CD4-positive, alpha-beta T cell treated with Interleukin-1 beta for 1 hour (primary cell): ENCODE measurements around the gene ANGPTL8.
A peak's percentile ranks its signal among the peaks of the same experiment; 100 is the strongest.

Source experiments
- DNase-seq, 2 donors: peaks; one replicate each; pipeline ENCODE4 v3.0.0-alpha.2; 2020 to 2022

Gene ANGPTL8

GRCh38 chr19:11264452-11265176 is 25.2 kb downstream of the ANGPTL8 start:
- DNase-seq: no peak

DNA sequence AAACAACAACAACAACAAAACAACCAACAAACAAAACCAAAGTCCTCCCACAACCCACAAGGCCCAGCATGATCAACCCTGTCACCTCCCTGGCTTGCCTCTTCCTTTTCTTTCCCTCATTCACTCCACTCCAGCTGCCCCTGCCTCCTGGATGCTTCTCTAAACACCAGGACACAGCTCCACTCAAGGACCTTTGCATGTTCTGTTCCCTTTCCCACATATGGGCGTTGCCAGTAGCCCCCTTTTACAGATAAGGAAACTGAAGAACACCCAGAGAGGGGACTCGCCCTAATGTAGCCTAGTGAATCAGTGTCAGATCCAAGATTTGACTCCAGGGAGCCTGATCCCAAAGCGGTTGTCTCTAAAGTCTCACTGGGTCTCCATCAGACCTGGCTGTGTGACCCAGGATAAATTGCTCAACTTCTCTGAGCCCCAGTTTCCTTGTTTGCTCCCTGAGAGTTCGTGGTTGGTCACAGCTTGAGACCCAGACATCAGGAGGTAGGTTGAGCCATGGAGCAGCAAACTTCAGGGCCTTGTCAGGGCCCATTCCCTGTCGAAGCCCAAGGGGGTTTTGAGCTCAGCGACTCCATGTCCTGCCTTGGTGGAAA is 25.9 kb downstream of the ANGPTL8 start:
- DNase-seq: no peak

GRCh38 chr19:11265785-11266236 is 26.4 kb downstream of the ANGPTL8 start:
- DNase-seq: no peak

DNA sequence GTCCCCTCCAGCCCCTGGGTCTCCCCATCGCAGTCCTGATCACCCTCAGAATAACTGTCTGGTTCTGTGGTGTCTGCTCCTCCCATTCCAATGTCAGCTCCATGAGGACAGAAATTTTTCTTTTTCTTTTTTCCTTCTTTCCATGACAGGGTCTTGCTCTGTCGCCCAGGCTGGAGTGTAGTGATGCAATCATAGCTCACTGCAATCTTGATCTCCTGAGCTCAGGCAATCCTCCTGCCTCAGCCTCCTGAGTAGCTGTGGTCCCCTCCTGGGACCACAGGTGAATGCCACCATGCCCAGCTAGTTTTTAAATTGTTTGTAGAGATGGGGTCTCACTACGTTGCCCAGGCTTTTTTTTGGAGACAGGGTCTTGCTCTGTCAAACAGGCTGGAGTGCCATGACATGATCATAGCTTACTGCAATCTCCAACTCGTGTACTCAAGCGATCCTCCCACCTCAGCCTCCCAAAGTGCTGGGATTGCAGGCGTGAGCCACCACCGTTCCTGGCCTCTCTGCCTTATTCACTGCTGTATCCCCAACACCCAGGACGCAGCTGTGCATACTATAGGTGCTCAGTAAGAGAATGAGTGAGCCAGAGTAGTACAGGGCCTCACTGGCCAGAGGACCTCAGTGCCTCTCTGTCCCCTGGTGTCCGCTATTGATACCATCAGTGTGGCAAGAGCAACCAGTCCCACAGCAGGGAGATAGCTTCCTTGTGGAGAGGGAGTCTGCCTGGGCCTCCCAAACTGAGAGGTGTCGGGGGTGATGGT is 28.1 kb downstream of the ANGPTL8 start:
- DNase-seq: no peak

DNA sequence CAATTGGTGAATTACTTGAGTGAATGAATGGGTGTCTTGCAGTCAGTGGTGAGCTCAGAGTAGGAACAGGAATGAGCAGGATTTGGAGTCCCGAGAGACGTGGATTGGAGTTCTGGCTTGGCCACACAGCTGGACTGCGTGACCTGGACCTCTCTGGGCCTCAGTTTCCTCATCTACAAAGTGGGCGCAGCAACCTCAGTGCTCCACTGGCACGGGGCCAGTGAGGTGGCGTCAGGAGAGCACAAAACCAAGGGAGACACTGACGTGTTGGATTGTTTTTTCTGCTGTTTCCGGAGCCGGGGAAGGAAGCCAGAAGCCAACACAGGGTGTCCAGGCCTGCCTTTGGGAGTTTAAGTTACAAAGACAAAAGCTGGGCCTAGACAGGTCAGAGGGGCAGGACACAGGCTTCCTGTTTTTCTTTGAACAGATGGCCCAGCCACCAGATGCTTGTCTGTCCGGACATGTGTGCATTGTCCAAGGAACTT is 29.4 kb downstream of the ANGPTL8 start:
- DNase-seq: no peak

DNA sequence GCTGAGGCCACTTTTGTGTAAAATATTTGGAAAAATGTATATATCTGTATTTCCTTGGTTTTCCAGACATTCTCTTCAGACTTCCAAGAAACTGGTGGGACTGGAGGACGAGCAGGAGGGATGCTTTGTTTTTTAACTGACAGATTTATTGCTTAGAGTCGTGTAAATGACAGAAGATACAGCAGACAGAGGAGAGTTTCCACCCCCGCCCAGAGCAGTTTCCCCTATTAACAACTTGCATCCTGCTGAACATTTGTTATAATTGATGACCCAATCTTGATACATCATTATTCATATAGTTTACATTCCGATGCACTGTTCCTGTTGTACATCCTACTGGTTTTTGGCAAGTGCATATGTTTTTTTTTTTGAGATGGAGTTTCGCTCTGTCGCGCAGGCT is 30.0 kb downstream of the ANGPTL8 start:
- DNase-seq: no peak

DNA sequence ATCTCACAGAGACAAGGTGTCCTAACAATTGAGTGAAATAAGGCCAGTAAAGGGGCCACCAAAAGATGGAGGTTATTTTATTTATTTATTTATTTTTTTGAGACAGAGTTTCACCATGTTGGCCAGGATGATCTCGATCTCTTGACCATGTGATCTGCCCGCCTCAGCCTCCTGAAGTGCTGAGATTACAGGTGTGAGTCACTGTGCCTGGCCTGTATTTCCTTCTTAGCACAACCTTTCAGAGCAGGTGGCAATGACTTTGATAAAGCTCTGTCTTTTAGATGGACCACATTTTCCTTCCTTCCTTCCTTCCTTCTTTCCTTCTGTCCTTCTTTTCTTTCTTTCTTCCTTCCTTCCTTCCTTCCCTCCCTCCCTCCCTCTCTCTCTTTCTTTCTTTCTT is 33.9 kb downstream of the ANGPTL8 start:
- no peak for DNase-seq

GRCh38 chr19:11273989-11274388 is 34.6 kb downstream of the ANGPTL8 start:
- no peak for DNase-seq

DNA sequence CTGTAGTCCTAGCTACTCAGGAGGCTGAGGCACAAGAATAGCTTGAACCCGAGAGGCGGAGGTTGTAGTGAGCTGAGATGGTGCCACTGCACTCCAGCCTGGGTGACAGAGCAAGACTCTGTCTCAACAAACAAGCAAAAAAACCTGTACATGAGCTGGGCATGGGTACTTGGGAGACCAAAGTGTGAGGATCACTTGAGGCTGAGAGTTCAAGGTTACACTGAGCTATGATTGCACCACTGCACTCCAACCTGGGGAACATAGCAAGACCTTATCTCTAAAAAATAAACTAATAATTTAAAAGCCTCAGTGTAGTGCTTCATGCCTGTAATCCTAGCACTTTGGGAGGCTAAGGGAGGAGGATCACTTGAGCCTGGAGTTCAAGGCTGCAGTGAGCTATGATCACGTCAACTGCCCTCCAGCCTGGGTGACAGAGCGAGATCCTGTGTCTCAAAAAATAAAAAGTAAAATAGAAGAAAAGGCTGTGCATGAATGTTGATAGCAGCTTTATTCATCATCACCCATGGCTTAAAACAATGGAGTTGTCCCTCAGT is 35.2 kb downstream of the ANGPTL8 start:
- no peak for DNase-seq

DNA sequence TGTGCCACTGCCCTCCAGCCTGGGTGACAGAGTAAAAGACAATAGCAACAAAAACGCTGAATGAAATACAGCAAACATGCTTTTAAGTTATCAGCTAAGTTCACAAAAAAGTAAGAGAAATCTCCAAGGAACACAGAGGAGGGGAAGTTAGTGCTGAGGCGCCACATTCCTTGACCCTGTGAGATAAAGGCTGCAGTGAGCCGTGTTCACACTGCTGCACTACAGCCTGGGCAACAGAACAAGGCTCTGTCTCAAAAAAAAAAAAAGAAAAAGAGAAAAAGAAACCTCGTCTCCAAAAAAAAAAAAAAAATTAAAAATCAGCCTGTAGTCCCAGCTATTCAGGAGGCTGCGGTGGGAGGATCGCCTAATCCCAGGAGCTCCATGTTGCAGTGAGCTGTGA is 39.3 kb downstream of the ANGPTL8 start:
- DNase-seq: no peak

GRCh38 chr19:11279505-11280236 is 40.3 kb downstream of the ANGPTL8 start:
- DNase-seq: peak; percentile 48 to 70

GRCh38 chr19:11281356-11282049 is 42.1 kb downstream of the ANGPTL8 start:
- no peak for DNase-seq

GRCh38 chr19:11284515-11284914 is 45.1 kb downstream of the ANGPTL8 start:
- no peak for DNase-seq

- no peak for DNase-seq
Observed at GRCh38 chr19:11286312-11286974, 47.0 kb downstream of the ANGPTL8 start.

GRCh38 chr19:11288349-11288748 is 48.9 kb downstream of the ANGPTL8 start:
- no peak for DNase-seq

GRCh38 chr19:11290256-11290655 is 50.8 kb downstream of the ANGPTL8 start:
- no peak for DNase-seq

- DNase-seq: no peak
Observed at GRCh38 chr19:11291415-11291814, 52.0 kb downstream of the ANGPTL8 start.
